SK-N-MC (cell line): ENCODE results near the gene GPR42.

ENCODE experiments used
- EZH2 ChIP-seq: fragments of 200-600 bp; sonication (generic); IDR thresholded peaks from one replicate; pipeline ENCODE4 v1.6.1; 2017; ENCODE audit warnings: antibody characterized with exemption
- POLR2AphosphoS5 ChIP-seq: IDR thresholded peaks from 2 replicates; pipeline ENCODE4 v1.6.1; 2012; ENCODE audit warnings: mild to moderate bottlenecking, low read depth, low read length, borderline replicate concordance

DNA sequence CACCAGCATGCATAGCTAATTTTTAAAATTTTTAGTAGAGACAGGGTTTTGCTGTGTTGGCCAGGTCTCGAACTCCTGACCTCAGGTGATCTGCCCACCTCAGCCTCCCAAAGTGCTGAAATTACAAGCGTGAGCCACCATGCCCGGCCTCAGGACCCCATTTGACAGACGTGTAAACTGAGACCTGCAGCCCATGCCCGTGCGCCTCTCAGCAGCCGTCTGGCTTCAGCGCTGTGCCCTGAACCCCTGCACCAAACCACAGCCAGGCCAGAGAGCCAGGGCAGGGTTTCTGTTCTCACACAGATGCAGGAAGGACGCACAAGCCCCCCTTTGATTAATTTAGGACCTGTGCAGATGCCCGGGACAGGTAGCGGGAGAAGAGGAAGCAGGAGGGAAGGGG lies 30.4 kb upstream of the GPR42 start:
- no peak for TF ChIP-seq POLR2AphosphoS5
- no peak for TF ChIP-seq EZH2
